Hematopoietic multipotent progenitor cell (in vitro differentiated cells): ENCODE results near the gene DTNA. TPM values are rescaled to one million over a fixed set of nuclear protein-coding genes. Genes with fewer than 3 reads are reported as not detected.

Experiments
- DNase-seq, 3 donors: peaks; one replicate each; pipeline ENCODE4 v3.0.0-alpha.2; 2011 to 2015; ENCODE audit warnings: low read depth in 2 of 3, low spot score in 2 of 3
- total RNA-seq: library from RNA; depleted of rRNA; stranded (reverse); fragments of >200 nt; gene quantifications from one replicate; pipeline ENCODE4 v1.2.3, GENCODE V29; 2012

The DTNA gene
- total RNA-seq, 1 donor: under 0.01 TPM

DNA sequence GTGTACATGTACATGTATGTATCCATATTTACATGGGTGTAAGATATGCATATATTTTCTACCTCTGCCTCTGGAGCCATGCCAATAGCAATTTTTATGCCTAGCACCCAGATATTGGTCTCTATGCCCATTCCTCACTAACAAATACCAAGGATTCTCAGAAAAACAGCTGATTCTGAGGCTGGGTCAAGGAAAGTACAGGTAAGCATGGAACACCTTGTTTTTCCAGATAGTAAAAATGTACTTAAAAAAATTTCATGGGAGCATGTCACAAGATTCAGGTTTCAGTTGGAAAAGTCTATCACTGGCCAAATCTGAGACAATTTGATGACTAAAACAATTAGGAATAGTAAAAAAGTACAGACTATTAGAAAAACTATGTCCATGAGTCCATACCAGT, 216.6 kb downstream of the DTNA start:
- no peak for DNase-seq

GRCh38 chr18:34928088-34928753, 218.1 kb downstream of the DTNA start:
- DNase-seq: no peak

DNA sequence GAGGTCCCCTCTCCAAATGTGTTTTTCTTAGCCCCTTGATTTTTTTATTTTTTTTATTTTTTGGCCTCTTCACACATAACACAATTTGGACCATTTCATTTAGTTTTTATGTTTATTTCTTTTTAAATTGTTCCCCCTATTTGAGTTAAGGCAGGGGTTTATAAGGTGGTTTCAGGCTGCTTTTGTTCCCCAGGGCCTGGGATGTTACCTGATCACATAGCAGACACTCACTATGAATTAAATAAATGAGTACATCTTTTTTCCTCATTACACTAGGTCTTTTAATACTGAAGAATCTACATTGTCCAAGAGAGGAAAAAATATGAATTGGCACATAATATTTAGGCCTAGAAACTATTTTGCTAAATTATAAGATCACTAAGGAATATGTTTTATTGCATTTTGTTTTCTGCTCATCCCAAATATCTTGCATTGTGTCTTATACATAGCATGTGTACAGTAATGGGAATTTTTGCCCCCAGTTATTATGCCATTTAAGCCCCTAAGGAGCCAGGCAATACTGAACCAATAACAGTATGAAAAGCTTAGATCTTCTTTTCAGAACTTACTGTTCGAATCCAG, 218.7 kb downstream of the DTNA start:
- no peak for DNase-seq

- no peak for DNase-seq
Measured at GRCh38 chr18:34929336-34929780, 219.3 kb downstream of the DTNA start.

- no peak for DNase-seq
Measured at GRCh38 chr18:34932363-34932762, 222.3 kb downstream of the DTNA start.

- DNase-seq: no peak
Measured at GRCh38 chr18:34932792-34933466, 222.8 kb downstream of the DTNA start.

DNA sequence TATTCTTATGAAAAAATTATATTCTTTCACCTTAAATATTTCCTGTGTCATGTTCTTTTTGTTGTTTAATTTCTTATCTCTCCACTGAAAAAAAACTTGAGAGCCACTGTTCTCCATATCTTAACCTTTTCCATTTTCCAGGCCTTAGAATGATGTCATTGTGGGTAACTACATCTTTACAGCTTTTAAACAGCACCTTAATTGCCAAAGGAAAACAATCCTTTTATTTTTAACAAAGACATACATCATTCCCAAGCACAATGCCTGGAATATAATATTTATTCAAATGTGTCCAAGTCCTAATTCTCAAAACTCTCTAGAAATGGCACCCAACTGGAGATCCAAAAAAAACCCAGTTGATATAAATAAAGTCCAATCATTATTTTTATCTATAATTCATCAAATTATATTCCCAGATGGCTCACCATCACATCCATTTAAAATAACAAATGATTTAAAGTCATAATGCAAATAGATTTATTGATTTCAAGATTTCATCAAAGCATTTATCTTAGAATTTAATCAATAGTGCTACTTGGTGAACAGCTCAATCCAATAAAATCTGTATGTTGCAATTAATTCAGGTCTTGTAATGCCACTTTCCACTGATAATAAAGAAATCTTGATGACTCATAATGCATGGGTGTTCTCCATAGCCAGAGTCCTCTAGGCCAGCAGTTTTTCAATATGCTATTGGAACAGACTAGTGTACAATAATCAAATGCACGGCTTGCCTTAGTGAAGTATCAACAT, 224.0 kb downstream of the DTNA start:
- DNase-seq: no peak

DNA sequence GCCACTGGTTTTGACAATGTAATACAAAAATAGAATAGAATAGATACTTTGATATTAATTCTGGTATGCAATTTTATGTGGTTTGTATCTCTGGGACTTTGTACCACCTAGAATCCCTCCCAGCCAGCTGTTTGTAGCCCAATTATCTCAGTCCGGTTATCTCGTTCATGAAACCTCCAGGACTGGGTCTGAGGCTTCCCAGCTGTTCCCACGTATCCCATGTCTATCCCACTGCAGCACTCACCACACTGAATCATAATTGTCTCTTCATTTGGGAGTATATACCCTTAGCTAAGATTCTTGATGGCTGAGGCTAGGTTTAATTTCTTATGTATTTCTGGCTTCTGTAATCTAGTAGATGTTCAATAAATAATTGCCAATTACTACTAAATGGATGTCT, 226.7 kb downstream of the DTNA start:
- no peak for DNase-seq

DNA sequence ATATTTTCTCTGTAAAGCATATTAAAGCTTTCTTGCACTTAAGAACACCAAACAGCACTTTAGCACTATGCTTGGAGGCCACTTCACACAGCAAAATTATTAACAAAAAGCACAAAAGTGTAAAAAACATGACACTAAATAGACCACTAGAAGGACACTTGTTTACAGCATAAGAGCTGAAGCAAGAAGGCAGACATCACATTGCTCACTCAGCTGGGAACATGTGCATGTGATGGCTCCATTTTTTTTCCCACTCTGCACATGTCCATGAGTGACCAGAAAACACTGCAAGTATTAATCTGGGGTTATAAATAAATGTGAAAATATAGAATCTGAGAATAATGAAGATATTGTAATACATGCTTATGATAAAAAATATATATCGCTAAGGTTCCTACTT, 228.0 kb downstream of the DTNA start:
- DNase-seq: no peak
